Activated CD4-positive, alpha-beta T cell treated with anti-CD3 and anti-CD28 coated beads, Interleukin-2, amount 50 U/mL, for 16 hours (primary cell): ENCODE data around the gene TRIM46.
"Not testable (repeated sequence)": the region's sequence is repeated elsewhere in the genome, so short reads cannot be mapped to it uniquely, and the experiment has no call there.

Experiments used
- DNase-seq: peaks from one replicate; pipeline ENCODE4 v3.0.0-alpha.2; 2020

Gene TRIM46

GRCh38 chr1:155187456-155187891 is 13.8 kb downstream of the TRIM46 start:
- DNase-seq, result no peak

DNA sequence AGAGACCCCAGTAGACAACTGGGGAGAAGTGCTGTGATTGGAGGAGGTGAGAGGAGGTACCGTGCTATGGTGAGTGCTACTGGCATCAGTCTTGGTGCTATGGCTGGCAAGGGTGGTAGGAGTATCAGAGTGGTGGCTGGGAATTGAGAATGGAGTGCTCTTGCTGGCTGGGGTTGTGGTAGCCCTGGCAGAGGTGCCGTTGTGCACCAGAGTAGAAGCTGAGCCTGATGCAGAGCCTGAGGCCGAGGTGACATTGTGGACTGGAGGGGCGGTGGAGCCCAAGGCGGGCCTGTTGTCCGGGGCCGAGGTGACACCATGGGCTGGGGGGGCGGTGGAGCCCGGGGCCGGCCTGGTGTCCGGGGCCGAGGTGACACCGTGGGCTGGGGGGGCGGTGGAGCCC is 14.6 kb downstream of the TRIM46 start:
- no peak for DNase-seq

DNA sequence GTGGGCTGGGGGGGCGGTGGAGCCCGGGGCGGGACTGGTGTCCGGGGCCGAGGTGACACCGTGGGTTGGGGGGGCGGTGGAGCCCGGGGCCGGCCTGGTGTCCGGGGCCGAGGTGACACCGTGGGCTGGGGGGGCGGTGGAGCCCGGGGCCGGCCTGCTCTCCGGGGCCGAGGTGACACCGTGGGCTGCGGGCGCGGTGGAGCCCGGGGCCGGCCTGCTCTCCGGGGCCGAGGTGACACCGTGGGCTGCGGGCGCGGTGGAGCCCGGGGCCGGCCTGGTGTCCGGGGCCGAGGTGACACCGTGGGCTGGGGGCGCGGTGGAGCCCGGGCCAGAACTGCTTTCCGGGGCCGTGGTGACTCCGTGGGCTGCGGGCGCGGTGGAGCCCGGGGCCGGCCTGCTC is 16.3 kb downstream of the TRIM46 start:
- DNase-seq, result not testable (repeated sequence)

GRCh38 chr1:155191904-155192303 is 18.3 kb downstream of the TRIM46 start:
- DNase-seq, result no peak

GRCh38 chr1:155192346-155193274 is 19.0 kb downstream of the TRIM46 start:
- DNase-seq, result peak; percentile 39

DNA sequence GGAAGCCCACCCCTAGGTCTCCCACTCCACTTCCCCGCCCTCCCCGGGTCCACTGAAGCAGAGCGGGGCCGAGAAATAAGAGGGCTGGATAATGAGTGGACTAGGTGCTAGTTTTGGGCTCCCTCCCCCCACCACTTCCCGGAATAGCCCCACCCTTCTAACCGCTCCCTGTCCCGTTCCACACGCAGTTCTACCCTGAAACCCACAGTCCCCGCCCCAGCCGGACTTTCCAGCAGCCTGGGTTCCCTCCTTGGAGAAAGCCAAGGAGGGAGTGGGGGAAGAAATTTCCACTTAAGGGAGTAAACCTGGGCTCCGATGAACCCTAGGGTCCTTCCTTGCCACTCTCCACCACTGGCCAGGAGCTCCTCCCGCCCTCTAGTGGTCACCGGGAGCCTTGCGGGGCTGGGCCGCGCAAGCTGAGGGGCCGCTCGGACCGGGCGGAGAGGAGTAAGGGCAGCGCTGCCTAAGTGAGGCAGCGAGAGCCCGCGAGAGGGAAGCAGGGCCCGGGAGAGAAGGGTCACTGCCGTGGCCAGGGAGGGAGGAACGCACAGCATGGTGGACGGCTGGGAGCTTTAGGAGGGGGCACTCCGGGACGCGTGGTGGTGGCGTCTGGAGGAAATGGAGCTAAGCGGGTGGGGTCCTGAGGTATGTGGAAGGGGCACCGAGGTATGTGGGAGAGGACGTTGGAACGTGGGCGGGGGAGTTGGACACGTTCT is 19.8 kb downstream of the TRIM46 start:
- peak; percentile 87 for DNase-seq

GRCh38 chr1:155193991-155194240 is 20.3 kb downstream of the TRIM46 start:
- DNase-seq, result not testable (repeated sequence)

DNA sequence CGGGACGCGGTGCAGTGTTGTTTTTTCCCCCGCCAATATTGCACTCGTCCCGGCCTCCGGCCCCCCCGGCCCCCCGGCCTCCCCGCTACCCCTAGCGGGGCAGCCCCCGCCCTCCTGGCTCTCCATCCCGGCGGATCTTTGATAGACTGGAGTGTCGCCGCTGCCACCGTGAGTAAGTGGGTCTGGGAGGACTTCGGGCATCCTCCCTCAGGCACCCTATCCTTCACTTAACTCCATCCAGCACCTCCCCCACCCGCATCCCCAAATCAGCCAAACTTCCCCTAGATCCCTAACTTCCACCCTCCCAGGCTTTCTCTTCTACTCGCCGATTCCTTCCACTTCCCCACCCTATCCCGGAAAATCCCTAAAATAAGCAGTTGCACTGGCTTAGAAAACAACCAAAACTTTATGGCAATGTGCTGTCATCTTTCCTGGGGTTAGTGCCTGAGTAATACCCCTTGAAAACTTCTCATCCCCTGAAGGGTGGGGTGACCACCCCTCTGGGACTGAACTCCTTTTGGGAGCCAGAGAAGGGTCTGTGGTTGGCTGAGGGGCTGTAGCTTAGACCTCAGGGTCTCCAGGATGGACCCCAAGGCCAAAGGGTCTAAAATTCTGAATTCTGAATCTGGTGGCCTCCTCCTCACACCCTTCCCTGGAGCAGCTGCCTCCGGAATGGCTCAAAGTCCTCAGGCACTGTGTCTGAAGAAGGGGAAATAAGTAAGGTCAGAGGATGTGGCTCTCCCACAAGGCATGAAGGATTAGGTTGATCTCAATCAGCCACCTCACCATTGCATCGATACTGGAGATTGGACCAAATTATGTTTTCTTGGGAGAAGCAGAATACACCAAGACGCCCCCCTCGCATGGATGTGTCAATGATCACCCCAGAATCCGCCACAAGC is 21.8 kb downstream of the TRIM46 start:
- DNase-seq, result no peak

DNA sequence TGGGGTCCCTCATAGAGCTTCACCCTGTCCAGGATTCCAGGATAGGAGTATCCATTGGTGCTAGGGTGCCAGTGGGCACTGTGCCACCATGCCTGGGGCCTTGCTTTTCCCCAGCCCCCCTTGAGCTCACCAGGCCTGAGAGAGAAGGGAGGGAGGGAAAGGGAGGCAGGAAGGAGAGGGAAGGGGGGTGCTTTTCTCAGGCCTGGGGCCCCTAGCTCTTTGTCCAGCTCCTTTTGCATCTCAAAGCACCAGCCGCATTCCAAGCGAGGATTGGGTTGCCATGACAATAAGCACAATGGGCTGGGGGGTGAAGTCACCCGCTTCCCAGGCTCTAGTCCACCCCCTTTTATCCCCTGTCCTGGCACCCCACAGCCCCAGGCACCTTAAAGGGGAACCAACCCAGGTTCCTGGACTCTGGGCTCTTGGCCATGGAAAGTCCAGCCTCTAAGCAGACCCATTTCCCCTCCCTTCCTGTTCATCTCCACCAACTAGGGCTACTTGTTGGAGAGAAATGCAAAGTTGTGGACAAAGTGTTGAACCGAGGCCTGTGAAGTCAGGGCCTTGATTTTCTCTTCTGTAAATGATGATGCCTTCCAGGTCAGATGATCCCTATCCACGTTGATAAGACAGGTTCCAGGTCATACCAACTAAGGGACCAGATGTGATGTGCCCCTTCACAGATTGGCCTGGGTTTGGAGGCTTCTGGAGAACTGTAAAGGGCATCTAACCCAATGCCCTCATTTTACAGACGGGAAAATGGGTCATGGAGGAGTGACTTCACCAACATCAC is 22.6 kb downstream of the TRIM46 start:
- DNase-seq, result no peak

GRCh38 chr1:155196893-155197638 is 23.4 kb downstream of the TRIM46 start:
- no peak for DNase-seq

- DNase-seq, result no peak
These were observed 24.4 kb downstream of the TRIM46 start for GRCh38 chr1:155197901-155198546.

- DNase-seq, result no peak
These were observed 24.9 kb downstream of the TRIM46 start for GRCh38 chr1:155198547-155198906.

GRCh38 chr1:155199792-155200191 is 26.1 kb downstream of the TRIM46 start:
- no peak for DNase-seq

DNA sequence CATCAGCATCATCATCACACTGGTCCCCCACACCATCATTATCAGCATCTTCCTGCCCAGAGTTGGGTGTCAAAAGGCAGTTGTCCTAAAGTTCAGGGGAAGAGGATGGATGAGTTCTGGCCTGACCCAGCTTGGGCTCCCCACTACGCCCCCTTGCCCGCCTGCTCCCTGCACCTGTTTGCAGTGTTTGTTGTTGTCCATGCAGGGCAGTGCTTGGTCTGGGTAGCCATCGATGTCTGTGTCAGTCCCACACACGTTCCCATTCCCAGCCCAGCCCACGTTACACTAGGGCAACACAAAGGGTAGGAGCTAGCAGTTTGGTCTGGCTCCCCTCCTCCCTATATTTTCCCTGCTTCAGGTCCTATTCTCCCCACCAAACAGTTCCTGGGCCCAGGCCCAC is 27.3 kb downstream of the TRIM46 start:
- no peak for DNase-seq

- DNase-seq, result no peak
These were observed 28.5 kb downstream of the TRIM46 start for GRCh38 chr1:155202198-155202597.

GRCh38 chr1:155202731-155203515 is 29.3 kb downstream of the TRIM46 start:
- no peak for DNase-seq

DNA sequence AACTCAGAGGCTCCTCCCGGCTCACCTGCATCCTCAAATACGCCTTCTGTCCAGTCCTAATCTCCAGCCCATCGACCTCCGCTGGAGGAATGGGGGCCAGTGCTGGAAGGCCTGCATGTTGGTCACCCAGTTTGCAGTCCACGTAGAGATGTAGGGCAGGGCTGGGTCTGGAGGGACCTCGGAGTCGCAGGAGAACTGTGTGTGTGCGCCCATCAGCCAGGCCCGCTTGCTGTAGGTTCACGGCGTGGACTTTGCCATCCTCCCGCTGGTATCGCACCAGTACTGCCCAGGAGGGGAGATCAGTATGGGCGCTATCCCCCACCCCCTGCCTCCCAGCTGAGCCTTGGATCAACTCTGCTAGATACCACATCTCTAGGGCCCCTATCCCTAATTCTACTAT is 31.4 kb downstream of the TRIM46 start:
- no peak for DNase-seq

DNA sequence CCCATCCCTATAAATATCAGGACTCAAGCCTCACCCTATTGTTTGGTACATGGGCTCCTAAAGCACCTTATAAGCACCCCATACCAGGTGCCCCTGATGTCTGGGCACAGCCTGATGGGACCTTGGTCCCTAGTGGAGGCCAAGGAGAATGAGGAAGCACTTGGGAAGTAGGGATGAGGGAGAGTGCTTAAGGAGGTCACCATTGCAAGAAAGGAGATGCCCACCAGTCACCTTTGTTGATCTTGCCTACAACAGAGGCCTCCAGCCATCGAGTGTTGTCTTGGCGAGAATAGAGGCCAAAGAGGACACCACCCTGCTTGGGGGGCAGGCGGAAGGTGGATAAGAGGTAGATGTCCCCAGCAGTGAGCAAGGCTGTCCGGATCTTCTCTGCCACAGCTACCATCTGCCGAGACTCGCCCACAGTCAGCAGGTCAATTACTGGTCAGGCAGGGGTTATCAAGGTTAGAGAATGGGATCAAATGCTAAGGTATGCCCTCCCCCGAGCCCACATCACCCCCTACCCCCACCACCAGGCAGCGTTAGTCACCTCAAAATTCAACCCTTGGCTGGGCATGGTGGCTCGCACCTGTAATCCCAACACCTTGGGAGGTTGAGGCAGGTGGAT is 32.4 kb downstream of the TRIM46 start:
- no peak for DNase-seq

DNA sequence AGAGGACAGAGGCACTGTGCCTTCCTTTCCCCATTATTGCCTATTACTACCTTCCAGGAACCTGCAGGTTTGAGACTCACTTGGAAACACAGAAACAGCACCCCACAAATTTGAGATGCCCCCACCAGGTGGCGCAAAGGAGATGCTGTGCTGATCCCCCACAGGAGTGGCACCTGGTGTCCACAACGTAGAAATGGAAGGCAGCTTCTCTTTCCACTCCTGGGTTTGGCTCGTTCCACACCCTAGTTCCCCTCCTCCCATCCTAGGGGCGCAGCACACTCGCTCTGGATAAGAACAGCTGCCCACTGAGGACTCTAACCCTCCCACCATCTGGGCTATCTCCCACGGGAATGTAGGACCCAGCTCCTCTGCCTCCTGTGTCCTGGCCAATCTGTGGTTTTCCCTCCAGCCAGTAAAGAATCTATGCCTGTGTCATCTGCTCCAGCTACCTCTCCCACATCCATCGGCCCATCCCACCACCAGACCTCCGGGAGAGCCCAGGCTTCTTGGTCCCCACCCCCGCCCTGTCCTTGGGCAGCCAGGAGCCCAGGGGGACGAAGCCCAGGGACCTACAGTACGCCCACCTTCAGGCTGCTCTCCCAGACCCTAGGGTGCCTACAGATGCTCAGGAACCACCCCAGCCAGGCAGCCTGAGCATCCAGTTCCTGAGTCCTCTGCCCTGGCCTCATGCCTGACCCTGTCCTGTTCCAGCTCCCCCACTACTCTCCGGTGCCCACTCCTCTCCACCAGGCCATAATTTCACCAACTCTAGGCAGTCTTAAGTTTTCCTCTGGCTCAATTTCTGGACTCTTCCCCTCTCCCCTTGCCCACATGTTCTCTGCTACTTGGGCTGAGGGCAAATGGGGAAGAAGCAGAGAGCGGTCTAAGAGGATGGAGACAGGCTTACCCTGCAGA is 33.5 kb downstream of the TRIM46 start:
- peak; percentile 91 for DNase-seq
